GM06990 (cell line): ENCODE results near the gene JUND.

Experiments used
- DNase-seq: peaks from one replicate; pipeline ENCODE4 v3.0.0-alpha.2; 2011; ENCODE audit not compliant: insufficient read length; ENCODE audit errors: extremely low read depth
- H3K27me3 ChIP-seq: replicated peaks from 2 replicates; pipeline ENCODE4 v1.6.0; 2011; ENCODE audit warnings: low read length; ENCODE audit not compliant: control insufficient read depth, insufficient read depth
- H3K36me3 ChIP-seq: 2 replicates; pipeline ENCODE4 v1.5.1; 2011; ENCODE audit warnings: low read length; ENCODE audit not compliant: control insufficient read depth, insufficient read depth
- H3K4me3 ChIP-seq: replicated peaks from 2 replicates; pipeline ENCODE4 v1.5.1; 2011; ENCODE audit warnings: low read depth, mild to moderate bottlenecking, control low read depth, low read length
- TF ChIP-seq, protein P1 (sequence below): IDR thresholded peaks from 2 replicates; pipeline ENCODE4 v1.5.1; 2011; ENCODE audit warnings: low read length, control low read depth, mild to moderate bottlenecking, inconsistent platforms; ENCODE audit not compliant: insufficient read depth, poor library complexity, severe bottlenecking

Gene JUND

DNA sequence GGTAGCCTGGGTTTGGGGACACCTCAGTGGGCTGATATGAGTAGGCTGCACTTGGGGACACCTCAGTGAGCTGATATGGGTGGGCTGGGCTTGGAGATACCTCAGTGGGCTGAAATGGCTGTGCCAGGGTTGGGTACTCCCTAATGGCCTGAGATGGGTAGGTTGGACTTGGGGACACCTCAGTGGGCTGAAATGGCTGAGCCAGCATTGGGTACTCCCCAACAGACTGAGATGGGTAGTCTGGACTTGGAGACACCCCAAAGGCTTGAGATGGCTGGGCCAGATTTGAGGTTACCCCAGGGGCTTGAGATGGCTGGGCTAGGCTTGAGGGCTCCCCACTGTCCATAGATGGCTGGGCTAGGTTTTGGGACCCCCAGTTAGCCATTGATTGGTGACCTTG lies 19.3 kb downstream of the JUND start:
- TF ChIP-seq, protein P1, sequence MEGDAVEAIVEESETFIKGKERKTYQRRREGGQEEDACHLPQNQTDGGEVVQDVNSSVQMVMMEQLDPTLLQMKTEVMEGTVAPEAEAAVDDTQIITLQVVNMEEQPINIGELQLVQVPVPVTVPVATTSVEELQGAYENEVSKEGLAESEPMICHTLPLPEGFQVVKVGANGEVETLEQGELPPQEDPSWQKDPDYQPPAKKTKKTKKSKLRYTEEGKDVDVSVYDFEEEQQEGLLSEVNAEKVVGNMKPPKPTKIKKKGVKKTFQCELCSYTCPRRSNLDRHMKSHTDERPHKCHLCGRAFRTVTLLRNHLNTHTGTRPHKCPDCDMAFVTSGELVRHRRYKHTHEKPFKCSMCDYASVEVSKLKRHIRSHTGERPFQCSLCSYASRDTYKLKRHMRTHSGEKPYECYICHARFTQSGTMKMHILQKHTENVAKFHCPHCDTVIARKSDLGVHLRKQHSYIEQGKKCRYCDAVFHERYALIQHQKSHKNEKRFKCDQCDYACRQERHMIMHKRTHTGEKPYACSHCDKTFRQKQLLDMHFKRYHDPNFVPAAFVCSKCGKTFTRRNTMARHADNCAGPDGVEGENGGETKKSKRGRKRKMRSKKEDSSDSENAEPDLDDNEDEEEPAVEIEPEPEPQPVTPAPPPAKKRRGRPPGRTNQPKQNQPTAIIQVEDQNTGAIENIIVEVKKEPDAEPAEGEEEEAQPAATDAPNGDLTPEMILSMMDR, result no peak
- Histone ChIP-seq H3K36me3 (no peaks in the 10 kb centered on the region), H3K27me3 (no peaks in the 10 kb centered on the region), H3K4me3 (no peak overlapping the region)
- no peak for DNase-seq

- no peak overlapping the region for H3K4me3 ChIP-seq
Measured at GRCh38 chr19:18261474-18261873, 19.9 kb downstream of the JUND start.

DNA sequence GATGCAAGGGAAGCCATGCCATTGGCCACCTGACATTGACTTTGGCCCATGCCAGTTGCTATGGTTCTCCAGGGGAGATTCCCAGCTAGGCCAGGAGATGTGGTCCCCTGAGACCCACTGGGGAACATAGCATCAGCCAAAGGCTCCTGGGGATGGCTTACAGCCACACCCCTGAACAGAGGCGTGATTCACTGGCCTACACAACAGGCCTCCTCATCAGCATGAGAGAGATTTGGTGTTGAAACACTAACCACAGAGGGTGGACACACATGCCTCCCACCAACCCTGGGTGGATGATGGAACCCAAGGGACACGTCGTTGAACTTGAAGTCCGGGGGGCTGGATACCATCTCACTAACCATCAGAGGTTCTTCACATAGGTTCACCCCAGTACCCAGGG lies 21.5 kb downstream of the JUND start:
- TF ChIP-seq, protein P1, result no peak
- H3K4me3 ChIP-seq, result no peak overlapping the region
- DNase-seq, result no peak
- no peaks in the 10 kb centered on the region for H3K27me3 ChIP-seq
- no peaks in the 10 kb centered on the region for H3K36me3 ChIP-seq

More at GRCh38 chr19:18261474-18261873, 19.9 kb downstream of the JUND start:
- DNase-seq, result no peak
- H3K27me3 ChIP-seq, result no peaks in the 10 kb centered on the region
- no peaks in the 10 kb centered on the region for H3K36me3 ChIP-seq
- TF ChIP-seq, protein P1, result no peak

DNA sequence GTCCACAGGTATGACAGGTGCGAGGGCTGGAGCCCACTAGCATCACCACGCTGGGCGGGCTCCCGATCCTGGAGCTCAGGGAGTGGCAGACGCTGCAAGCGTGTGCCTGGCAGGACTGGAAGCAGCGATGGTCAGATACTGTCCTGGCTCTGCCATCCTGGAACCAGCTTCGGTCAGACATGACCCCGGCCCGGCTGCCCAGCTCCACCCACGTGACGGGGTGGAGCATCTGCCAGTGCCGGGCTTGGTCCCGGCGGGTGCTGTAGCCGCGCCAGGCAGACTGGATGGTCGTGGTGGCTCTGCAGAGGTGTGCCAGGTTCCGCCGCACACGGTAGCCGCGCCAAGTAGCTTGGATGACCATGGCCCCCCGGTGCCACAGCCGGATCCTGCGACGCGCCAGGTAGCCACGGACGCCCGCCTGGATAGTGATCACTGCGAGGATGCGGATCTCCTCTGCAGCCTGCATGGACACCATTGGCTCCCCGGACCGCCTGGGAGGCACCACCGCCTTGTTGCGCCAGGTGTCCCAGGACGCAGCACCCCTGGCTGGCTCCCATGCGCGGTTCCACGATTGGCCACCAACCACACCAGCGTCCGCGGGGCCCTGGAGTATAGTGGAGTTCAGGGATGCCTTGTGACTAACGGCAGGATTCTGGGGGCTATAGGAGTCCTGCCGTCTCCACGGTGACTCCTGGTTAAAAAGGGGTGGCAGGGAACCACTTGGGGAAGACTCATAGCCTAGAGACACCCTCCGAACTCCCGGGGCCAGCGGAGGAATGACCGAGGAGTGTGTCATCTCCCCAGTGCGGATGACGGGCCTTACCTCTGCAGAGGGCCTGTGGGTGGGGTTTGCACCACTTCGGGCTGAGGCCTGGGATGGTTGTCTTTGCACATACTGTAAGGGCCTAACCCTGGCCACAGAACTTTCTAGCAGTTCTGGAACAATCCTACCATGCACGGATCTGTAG lies 23.6 kb downstream of the JUND start:
- TF ChIP-seq, protein P1, result no peak
- Histone ChIP-seq H3K4me3 (no peak overlapping the region), H3K36me3 (no peaks in the 10 kb centered on the region), H3K27me3 (no peaks in the 10 kb centered on the region; the same call in 1 of the 2 replicates)
- DNase-seq, result no peak

DNA sequence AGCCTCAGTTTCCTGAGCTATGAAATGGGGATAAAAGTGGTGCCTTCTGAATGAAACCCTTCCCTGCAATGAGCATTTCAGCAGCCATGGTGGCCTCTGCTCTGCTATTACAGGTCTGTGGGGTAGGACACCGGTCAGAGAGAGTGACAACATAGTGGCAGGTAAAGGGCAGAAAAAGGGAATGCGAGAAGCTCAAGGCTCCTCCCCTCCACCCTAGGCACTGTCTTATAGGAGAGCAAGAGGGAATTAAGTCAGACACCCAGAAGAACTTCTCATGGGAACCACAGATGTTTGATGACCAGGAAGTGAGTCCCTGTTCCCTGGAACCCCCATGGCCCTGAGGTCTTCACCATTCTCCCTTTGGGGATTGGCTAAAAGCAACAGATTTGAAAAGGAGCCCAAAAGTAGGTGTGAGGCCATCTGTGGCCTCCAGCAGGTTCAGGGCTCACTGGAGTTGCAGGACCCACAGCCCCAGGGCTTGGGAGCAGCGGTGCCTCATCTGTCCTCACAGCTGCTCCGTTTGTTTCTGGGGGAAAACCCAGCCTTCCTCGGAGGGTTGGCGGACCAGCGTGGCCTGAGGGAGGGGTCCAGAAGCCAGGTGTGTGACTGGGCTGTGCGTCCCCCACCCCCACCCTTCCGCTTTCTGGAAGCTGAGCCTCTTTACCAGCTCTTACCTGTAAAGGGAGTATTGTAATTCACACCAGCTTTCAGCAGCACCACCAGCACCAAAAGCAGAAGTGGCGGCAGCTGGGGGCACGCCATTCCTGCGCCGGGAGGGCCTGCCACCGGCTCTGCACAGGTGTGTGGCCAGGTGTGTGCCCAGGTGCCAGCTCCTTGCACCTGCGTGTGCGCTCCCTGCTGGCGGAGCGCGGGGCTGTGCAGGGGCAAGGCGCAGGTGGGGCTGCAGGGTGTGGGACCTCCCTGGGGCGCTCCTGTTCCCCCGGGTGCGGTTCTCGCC lies 26.6 kb downstream of the JUND start:
- no peak for DNase-seq
- TF ChIP-seq, protein P1, result peak; percentile 20
- no peaks in the 10 kb centered on the region for H3K36me3 ChIP-seq
- no peak overlapping the region for H3K4me3 ChIP-seq
- no peaks in the 10 kb centered on the region; the same call in 1 of the 2 replicates for H3K27me3 ChIP-seq
